Fibroblast of skin of left quadriceps (primary cell): Measurements from ENCODE around the gene PPP6R2.

Experiments used
- DNase-seq, 2 experiments: peaks; one replicate each; pipeline ENCODE4 v3.0.0-alpha.2; 2013; ENCODE audit warnings: low read depth in 2 of 2

The PPP6R2 gene

DNA sequence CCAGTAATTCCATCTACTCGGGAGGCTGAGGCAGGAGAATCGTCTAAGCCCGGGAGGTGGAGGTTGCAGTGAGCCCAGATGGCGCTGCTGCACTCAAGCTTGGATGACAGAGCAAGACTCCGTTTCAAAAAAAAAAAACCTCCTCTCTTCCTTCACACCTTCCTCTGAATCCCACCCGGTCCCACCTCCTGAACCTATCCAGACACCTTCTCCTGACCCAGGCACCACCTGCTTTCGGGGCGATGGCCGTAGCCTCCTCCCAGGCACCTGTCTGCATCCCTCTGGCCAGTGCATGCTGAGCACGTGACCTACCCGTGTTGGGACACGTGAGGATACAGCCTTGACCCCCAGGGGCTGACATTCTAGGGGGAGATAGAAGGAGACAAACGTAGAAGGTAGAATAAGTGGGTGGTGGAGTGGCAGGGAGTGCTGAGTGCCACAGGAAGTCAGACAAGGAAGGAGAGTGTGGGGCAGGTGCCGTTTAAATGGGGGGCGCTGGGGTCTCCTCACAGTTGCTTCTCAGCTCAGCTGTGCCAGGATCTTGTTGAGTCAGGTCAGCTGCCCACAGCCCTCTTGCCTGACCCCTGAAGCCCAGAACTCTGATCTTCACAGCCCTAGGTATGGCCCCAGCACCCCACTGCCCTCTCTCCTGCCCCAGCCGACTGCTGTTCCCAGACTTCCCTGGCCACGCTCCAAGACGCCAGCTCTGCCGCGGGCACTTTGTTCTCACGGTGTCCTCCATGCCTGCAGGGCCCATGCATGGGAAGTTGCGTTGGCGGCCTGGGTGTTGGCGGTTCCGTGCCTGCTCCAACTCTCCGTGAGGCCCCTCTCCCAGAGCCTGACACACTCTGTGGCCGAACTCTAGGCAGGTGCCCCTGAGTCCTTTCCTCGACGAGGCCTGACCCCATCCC, 142.3 kb downstream of the PPP6R2 start:
- no peak for DNase-seq

DNA sequence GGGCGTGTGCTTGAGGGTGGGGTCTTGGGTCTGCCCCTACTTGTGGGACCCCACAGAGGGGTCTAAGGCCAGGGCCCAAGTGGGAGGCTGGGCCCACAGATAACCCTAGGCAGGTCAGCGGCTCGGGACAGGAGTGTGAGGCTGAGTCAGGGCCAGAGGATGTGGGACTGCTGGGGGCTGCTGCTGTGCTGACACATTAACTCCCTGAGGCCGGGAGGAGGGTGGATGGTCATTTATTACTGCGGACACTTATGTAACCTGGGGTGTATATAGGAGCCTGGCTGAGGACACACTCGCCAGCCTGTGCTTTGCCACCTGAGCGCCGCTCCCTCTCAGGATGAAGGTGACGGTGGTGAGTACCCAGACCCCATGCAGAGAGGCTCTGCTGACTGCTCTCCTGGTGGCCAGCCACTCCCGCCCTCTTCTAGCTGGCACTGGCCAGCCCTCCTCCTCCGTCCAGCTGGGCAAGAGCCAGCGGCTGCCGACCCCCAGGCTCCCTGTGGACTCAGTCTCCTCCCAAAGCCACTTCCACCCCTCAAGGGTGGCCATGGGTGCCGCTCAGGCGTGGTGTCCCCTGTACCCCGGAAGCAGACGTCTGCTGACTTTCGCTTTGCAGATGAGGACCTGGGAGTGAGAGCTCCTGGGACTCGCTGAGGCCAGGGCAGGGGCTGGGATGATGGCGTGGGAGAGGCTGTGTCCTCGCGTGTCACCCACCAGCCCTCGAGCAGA, 143.6 kb downstream of the PPP6R2 start, which contains the start of gene MIOX:
Gene MIOX, plus strand, starts transcription at position 299 of the 729 bp plus-strand sequence. Its CDS starts 39 bp downstream, at position 338.
- no peak for DNase-seq

DNA sequence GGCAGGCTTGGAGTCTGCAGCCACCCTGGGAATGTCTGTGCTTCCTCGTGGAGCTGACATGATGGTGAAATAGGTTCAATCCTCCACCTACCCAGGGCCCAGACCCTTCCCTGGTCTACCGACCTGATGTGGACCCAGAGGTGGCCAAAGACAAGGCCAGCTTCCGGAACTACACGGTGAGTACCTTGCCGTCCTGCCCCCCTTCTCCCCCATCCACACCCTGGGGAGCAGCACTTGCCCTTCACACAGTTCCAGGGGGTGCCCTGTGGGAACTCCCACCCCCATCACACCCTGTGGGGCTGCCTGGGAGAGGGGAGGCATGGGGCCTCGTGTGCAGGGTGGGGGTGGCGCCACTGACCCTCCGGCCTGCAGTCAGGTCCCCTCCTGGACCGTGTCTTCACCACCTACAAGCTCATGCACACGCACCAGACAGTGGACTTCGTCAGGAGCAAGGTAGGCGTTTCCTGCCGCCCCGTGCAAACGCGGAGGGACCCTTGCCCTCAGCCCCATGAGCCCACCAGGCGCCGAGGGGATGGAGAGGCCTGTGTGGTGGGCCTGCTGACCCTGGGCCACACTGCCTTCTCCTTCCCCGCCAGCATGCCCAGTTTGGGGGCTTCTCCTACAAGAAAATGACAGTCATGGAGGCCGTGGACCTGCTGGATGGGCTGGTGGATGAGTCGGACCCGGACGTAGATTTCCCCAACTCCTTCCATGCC, 144.3 kb downstream of the PPP6R2 start:
- no peak for DNase-seq

DNA sequence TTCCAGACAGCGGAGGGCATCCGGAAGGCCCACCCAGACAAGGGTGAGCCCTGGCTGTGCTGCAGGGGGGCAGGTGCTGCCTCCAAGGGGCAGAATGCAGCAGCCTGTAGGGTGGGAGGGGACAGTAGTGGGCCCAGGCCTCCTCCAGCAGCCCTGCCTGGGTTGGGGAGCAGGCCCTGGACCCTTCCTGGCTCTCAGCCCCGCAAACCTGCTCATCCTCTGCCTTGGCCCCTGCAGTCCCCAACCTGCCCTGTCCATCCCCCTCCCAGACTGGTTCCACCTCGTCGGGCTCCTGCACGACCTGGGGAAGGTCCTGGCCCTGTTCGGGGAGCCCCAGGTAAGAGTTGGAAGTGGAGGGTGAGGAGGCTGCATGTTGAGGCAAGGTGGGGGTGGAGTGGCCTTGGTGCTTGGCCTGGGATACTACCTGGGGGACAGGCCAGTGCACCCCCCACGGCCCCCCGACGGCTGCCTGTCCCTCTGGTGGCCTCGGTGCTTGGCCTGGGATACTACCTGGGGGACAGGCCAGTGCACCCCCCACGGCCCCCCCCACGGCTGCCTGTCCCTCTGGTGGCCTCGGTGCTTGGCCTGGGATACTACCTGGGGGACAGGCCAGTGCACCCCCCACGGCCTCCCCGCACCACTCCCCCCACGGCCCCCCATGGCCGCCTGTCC, 145.0 kb downstream of the PPP6R2 start:
- DNase-seq: no peak

DNA sequence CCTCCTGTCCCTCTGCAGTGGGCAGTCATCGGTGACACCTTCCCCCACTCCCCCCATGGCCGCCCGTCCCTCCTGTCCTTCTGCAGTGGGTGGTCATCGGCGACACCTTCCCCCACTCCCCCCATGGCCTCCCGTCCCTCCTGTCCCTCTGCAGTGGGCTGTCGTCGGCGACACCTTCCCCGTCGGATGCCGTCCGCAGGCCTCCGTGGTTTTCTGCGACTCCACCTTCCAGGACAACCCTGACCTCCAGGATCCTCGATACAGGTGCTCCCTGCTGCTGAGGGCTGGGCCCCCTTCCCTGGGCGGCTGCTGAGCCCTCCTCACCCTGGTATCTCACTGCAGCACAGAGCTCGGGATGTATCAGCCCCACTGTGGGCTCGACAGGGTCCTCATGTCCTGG, 145.8 kb downstream of the PPP6R2 start:
- DNase-seq: no peak

DNA sequence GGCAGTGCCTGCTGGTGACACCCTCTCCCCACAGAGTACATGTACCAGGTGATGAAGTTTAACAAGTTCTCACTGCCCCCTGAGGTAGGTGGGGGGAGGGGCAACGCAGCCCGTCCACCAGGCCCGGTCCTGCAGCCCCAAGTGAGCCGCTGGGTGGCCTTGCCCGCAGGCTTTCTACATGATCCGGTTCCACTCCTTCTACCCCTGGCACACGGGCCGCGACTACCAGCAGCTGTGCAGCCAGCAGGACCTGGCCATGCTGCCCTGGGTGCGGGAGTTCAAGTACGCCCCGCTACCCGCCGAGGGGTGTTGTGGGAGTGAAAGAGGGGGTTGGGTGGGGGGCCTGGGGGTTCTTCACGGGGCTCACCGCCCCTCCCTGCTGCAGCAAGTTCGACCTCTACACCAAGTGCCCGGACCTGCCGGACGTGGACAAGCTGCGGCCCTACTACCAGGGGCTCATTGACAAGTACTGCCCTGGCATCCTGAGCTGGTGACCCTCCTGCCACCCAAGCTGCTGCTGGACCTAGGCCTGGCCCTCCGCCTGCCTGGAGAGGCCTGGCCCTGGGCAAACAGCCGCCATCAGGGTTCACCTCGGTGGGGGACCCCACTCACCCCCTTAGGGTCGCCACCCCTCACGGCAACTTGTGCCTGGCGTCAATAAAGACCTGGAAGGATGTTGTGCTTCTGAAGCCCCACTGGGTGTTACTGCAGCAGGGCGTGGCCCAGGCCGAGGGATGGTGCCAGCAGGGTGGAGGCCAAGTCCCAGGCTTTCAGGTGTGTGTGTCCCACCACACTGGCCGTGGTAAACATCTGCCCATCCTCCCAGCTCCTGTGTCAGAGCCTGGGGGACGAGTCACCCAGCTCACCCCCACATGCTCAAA, 146.5 kb downstream of the PPP6R2 start:
- DNase-seq: no peak

DNA sequence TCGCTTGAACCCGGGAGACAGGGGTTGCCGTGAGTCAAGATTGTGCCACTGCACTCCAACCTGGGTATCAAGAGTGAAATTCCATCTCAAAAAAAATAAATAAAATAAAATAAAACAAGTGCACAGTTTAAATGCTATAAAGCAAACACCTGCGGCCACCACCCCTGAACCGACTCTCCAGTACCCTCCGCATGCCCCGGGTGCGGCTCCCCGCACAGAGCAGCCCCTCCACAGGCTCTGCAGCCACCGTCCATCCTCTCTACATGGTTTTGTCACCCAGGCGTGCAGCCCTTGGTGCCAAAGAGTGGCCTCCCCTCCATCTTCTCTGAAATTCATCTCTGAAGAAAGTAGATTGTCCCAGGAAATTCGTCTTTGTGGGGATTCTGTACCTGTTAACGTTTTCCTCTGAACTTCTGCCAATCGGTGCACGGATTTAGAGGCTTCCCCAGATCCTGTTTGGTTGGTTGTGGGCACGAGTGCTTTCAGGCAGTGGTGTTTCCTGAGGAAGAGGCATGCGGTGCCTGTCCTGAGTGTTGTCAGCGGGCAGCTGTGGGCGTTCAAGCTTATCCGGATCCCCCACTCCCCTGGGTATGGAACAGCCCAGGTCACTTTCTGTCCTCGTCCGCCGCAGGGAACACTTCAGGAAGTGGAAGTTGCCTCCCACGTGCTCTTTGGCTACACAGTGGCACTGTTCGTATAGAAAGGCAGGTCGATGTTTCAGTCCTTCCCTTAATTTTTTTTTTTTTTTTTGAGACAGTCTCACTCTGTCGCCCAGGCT, 147.6 kb downstream of the PPP6R2 start:
- DNase-seq: no peak
